ENCODE results near the gene SARS1.

Gene SARS1

GRCh38 chr1:109280862-109281261 lies 67.1 kb downstream of the SARS1 start:
- TF ChIP-seq CTCF (IDR thresholded peaks at IDR 0.05; ENCODE audit: insufficient read depth, low read length) (no peak), POLR2AphosphoS5 (IDR thresholded peaks at IDR 0.05; ENCODE audit: low read depth) (no peak), REST (IDR thresholded peaks at IDR 0.05; ENCODE audit: insufficient replicate concordance, low read depth) (no peak), GABPA (IDR thresholded peaks at IDR 0.05; ENCODE audit: low read depth) (no peak), SPI1 (IDR thresholded peaks at IDR 0.05; ENCODE audit: borderline replicate concordance, low read depth) (no peak)
- no peak for DNase-seq (ENCODE audit: low read depth in 1 of 2, low spot score in 1 of 2)
- H3K4me3 ChIP-seq (replicated peaks; ENCODE audit: insufficient read depth, low read length) = no peak overlapping the region
- no peak overlapping the region for H3K27ac ChIP-seq (replicated peaks)
- no peaks in the 10 kb centered on the region for H3K27me3 ChIP-seq (ENCODE audit: insufficient read depth, poor library complexity, severe bottlenecking)

GRCh38 chr1:109281680-109282496 lies 68.2 kb downstream of the SARS1 start:
- Histone ChIP-seq H3K4me3 (replicated peaks; ENCODE audit: insufficient read depth, low read length) (peak overlapping the region; percentile 84), H3K27me3 (ENCODE audit: insufficient read depth, poor library complexity, severe bottlenecking) (no peaks in the 10 kb centered on the region), H3K27ac (replicated peaks) (peak overlapping the region; percentile 82)
- TF ChIP-seq SPI1 (IDR thresholded peaks at IDR 0.05; ENCODE audit: borderline replicate concordance, low read depth) (peak; percentile 19; the same call in 1 of the 2 replicates), CTCF (IDR thresholded peaks at IDR 0.05; ENCODE audit: insufficient read depth, low read length) (no peak), POLR2AphosphoS5 (IDR thresholded peaks at IDR 0.05; ENCODE audit: low read depth) (0 out of 2 replicates have a peak, but pooled peaks have one; percentile 36)
- peak in 1 of 2 experiments; percentile 69 for DNase-seq (ENCODE audit: low read depth in 1 of 2, low spot score in 1 of 2)

- TF ChIP-seq GABPA (IDR thresholded peaks at IDR 0.05; ENCODE audit: low read depth) = no peak
- TF ChIP-seq POLR2AphosphoS5 (IDR thresholded peaks at IDR 0.05; ENCODE audit: low read depth) = no peak
- no peak for TF ChIP-seq CTCF (IDR thresholded peaks at IDR 0.05; ENCODE audit: insufficient read depth, low read length)
- H3K4me3 ChIP-seq (replicated peaks; ENCODE audit: insufficient read depth, low read length) = peak overlapping the region; percentile 84
- peak overlapping the region; percentile 82 for H3K27ac ChIP-seq (replicated peaks)
- no peaks in the 10 kb centered on the region for H3K27me3 ChIP-seq (ENCODE audit: insufficient read depth, poor library complexity, severe bottlenecking)
- no peak for DNase-seq (ENCODE audit: low read depth in 1 of 2, low spot score in 1 of 2)
These were observed 68.8 kb downstream of the SARS1 start for GRCh38 chr1:109282497-109282951.

- H3K27ac ChIP-seq (replicated peaks) = peak within 1 kb of the TSS; percentile 82
- TF ChIP-seq GABPA (IDR thresholded peaks at IDR 0.05; ENCODE audit: low read depth) (peak; percentile 56; the same call in 1 of the 2 replicates), POLR2AphosphoS5 (IDR thresholded peaks at IDR 0.05; ENCODE audit: low read depth) (peak; percentile 90), CTCF (IDR thresholded peaks at IDR 0.05; ENCODE audit: insufficient read depth, low read length) (peak; percentile 11), REST (IDR thresholded peaks at IDR 0.05; ENCODE audit: insufficient replicate concordance, low read depth) (no peak)
- H3K4me3 ChIP-seq (replicated peaks; ENCODE audit: insufficient read depth, low read length) = peak within 1 kb of the TSS; percentile 84
- H3K27me3 ChIP-seq (ENCODE audit: insufficient read depth, poor library complexity, severe bottlenecking) = no peaks in the 10 kb centered on the region
- peak; percentile 91 to 92 for DNase-seq (ENCODE audit: low read depth in 1 of 2, low spot score in 1 of 2)
These were observed 69.4 kb downstream of the SARS1 start, which contains the start of gene PSRC1 for GRCh38 chr1:109282952-109283747. TSS of gene PSRC1 (minus strand) at chr1:109283145.

Measured in HL-60 (cell line).